Renal pelvis (tissue), 4 donors: Measurements from ENCODE around the gene BRSK1. TPM values are rescaled to one million over a fixed set of nuclear protein-coding genes. Genes with fewer than 3 reads are reported as not detected.

ENCODE experiments used
- DNase-seq: peaks from one replicate; pipeline ENCODE4 v3.0.0-alpha.2; 2013
- polyA plus RNA-seq, 3 donors: library from polyadenylated mRNA; unstranded; fragments of 120-200 nt; gene quantifications; one replicate each; pipeline ENCODE4 v1.2.1, GENCODE V29; 2013; ENCODE audit not compliant: insufficient read length in 3 of 3

The BRSK1 gene
- polyA plus RNA-seq, 3 donors: 11.5 to 18.7 (median 16.5) TPM

DNA sequence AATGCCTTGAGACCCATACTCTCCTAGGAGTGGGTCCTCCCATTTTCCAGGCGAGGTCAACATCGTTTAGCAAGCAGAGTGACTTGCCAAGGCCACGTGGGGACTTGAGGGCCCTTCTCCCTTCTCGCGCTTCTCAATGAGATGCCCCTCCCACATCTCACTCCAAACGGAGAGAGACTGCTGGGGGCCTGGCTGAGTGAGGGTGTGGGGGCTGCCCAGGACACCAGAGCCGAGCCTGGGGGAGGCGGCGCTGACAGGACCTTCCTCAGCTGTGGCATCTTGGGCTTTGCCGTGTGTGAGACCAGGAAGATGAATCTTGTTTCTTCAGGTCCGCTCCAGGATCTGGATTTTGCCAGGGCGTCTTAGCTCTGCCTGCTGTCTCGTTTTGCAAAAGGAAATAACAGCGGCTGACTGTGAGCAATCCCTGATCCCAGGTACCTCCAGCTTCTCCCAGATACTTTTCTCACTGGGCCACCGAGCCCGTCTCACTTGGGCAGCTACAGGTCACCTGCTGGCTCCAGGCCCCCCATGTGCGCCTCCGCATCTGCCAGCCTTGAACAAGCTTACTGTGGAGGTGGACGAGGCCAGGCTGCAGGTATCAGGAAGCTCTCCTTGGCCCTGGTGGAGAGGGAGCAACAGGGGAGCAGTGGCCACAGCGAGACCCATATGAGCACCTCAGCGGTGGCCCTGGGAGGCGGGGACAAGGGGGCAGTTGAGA lies 64.7 kb downstream of the BRSK1 start:
- DNase-seq: no peak

DNA sequence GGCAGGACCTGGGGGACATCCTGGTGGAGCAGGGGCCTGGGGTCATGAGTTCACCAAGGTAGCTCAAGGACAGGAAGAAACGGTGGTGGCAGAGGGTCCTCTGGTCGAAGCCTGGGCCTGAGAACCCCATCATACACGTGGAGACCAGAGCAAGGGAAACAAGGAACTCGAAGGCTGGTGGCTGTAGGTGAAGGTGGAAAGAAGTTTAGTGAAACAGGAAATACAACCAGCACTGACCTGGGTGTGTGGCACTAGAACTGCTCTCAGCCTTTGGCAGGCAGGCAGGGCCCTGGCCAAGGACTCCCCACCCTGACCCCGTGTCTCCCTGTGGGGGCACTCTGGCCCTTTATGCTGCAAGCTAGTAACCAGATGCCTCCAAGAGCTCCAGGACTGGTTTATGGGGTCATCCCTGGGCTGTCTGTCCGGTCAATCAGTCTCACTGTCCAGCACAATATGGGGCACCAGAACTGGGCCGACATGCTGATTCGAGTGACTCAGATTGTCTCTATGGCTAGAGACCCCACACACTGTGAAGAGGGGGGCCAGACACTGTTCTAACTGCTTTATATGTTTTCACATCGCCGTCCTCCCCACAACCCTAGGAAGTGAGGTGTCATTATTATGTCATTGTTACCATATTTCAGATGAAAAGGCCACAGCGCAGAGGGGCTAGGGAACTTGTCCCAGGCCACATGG lies 67.0 kb downstream of the BRSK1 start:
- DNase-seq: no peak

DNA sequence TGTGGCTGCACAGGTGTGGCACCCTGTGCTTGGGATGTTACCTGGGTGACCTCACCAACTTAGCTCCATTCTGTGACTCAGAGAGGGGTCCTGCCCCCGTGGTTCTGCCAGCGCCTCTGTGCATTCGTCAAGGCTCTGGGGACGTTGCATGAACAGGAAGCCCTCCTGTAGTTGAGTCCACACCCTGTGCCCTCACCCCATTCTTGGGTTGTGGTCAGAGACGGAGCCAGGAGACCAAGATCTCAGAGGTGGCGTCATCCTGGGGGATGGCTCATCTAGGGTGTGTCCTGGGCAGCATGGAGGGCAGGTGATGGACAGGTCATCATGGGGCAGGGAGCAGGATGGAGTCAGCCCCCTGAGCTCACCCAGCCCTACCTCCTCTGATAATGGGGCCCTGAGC lies 68.2 kb downstream of the BRSK1 start:
- DNase-seq: no peak

DNA sequence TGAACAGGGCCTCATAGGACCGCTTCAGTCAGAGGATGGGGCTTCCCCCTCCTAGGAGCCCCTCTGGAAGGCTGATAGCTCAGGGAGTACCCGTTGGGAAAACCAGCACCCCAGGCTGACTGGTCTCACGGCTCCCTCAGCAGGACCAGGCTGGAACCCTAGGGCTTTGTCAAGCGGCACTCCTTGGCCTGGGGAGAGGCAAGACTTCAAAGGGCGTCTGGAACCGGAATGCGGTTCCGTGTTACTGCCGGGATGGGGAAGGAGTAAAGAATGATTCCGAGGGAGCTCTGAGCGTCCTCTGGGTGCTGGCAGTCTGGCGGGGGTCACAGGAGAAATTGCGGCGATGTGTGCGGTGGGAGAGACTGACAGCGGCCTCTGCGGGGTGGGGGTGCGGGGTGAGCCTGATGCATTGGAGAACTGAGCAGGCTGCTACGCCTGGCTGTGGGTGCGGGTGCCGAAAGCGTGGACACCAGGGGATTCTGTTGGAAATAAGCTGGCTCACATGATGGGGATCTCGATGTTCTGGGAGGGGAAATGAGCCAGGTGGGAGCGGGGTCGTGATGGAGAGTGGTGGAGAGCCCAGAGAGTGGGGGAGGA lies 68.8 kb downstream of the BRSK1 start:
- DNase-seq: no peak

DNA sequence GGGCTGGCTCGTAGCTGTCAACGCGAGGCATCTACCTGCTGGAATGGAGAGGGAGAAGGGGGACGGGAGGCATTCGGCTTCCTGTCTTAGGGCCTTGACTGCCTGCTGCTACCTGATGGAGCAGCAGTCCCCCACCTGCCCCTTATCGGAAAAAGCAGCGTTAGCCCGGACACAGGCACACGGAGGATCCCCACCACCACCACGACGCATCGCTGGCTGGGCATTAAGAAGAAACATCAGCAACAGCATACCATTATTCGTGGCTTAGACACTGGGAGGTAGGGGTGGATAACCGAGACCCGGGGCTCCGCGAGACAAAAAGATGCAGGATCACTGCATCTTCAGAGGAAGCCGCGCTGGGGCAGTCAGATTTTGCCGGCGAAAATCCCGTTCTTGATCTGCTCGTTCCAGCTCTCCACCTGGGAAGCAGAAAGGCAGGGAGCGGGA lies 69.6 kb downstream of the BRSK1 start:
- DNase-seq: no peak

DNA sequence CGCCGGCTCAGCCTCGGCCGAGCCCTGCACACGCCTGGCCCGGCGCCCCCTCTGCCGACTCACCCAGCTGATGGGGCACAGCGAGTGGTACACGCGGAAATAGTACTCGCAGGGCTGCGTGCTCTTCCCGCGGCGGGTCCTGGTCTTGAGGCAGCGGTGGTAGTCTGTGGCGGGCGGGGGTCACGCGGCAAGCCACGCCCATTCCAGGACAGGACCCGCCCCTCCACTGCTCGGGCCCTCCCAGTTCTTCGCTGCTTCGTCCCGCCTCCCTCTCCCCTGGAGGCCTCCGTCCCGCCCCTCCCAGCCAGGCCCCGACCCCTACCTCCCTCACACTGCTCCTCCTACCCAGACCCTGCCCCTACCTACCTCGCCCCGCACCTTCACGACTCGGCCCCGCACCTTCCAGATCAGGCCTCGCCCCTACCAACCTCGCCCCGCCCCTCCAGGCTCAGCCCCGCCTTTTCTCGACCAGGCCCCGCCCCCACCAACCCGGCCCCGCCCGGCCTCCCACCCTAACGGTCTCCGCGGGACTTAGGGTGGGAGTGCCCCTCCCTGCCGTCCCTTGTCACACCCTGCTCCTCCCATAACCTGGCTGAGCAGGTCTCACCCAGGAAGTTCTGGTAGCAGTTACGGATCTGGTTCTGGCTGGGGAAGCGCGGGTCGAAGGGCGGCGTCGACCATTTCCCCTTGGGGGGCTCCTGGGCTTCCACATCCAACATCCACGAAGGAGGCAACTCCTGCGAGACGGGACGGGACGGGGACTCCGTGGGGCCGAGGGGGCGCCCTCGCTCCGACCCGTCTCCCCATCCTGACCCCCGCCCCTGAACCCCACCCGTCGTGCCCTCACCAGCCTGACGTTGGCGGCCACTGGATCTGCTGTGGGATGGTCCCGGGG lies 70.3 kb downstream of the BRSK1 start:
- DNase-seq: no peak

DNA sequence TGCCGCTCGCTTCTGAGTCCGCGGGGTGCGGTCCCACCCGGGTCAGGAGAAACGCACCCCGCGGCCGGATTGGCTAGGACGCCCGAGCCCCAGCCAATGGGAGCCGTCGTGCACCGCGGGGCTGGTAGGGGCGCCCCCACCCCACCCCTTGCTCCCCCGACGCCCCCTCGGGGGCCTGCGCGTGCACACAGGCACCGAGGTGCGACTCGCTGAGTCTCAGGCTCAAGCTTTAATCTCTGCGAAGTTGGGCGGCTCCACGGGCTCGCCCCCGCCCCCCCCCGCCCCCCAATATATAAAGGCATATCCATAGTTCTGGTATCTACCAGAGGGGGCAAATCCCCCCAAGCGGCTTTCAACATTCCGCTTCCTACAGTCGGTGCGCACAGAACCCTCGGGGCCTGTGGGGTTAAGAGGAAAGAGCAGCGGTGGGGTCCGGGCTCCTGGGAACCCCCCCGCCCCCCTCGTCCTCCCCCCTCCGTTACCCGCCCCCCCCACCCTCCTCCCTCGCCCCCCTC lies 71.0 kb downstream of the BRSK1 start, which contains the start of gene COX6B2:
Gene COX6B2 (minus strand): TSS at position 22 of the 515 bp plus-strand sequence. CDS start 198 bp downstream, outside the sequence.
- no peak for DNase-seq

DNA sequence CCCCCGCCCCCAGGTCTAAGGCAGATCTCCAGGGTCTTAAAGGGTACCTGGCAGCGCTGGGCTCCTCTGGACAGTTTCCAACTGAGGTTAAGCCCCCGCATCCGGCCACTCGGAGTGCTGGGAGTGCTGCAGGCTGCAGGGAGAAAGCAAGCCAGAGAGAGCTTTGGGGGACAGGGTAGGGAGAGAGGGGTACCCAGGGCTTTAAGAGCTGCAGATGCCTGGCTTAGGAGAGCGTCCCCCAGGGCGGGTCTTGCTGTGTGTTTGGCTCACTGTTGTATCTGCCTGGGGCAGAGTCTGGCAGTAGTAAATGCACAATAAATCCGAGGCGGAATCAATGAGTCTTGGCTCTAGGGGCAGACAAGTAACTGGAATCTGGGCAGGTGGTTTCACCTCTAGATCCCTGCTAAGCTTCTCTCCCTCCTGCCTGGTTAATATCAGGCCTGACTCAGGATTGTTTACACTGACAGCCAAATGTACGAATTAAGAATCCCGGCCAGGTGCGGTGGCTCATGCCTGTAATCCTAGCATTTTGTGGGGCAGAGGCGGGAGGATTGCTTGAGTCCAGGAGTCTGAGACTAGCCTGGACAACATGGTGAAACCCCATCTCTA lies 71.5 kb downstream of the BRSK1 start:
- no peak for DNase-seq

DNA sequence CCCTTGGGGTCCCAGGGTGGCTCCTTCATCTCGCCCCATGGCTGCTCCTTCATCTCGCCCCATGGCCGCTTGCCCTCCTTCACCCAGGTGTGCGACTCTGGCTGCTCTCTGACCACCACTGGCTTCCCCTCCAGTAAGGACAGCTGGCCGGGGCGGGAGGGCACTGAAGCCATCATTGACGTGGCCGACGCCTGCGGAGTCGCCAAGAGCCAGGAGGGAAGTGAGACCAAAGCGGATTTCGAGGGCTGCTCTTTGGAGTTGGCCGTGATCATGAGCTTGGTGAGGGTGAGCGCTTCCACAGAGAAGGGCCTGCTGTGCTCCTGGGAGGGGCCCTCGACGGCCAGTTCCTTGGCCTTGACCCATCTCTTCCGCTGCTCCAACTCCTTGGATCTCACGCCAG lies 74.7 kb downstream of the BRSK1 start:
- DNase-seq: no peak

DNA sequence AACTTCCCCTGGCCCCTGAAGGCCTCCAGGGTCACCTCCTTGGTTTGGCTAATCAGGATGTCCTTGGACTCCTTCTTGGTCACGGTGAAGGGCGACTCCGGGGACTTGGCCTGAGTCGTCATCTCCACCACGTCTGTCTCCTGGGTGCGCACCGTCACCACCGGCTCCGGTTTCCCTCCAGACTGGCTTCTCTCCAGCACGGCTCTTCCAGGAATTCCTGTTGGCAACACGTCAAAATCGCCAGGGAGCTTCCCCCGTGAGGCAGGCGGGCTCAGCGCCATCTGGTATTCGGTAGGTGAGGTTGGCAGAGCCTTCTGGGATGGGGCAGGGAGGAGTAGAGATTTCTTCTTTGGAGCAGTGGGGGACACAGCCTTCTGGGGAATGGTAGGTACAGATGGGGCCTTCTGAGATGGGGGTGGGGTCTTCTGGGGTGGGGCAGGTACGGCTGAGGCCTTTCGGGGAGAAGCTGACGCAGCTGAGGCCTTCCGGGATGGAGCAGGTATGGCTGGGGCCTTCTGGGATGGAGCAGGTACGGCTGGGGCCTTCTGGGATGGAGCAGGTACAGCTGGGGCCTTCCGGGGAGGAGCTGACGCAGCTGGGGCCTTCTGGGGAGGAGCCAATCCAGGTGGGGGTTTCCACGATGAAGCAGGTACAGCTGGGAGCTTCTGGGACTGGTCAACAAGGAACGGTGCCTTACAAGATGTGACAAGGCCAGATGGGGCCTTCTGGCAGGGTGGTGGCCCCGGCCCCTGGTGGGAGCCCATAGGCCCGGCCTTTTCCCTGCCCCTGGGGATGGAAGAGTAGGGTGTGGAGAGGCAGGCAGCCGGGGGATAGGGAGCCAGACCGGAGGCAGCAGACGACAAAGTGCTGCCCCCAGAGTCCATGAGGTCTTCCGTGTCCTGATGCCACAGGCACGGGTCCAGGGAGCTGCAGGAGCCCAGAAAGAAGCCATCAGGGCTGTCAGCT lies 75.4 kb downstream of the BRSK1 start:
- DNase-seq: no peak

DNA sequence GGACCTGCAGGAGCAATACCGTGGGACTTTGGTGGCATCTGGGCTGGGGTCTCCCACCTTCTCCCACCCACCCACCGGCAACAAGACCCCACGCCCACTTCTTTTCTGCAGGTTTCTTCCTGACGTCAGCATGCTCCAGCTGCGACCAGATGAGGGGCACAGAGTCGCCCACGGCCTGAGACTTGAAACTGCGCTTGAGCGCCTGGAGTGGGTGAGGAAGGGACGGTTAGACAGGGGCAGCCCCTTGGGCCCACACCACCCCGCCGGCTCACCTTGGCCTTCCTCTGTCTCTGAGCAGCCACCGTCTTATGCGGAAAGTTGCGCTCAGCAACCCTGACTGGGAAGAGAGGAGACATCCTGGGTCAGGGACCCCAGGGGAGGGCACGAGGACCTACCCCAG lies 77.1 kb downstream of the BRSK1 start:
- no peak for DNase-seq

Other genes with a start within 250 kb of the BRSK1 start
- under 1 TPM; 0.53 to 0.92 (median 0.77) TPM for gene GP6, start 245.7 kb upstream of the BRSK1 start, polyA plus RNA-seq
- 10 to 100 TPM; 16.0 to 24.0 (median 21.0) TPM for gene RDH13, start 220.8 kb upstream of the BRSK1 start, polyA plus RNA-seq
- 10 to 100 TPM; 56.1 to 91.8 (median 73.3) TPM for gene EPS8L1, start 208.1 kb upstream of the BRSK1 start, polyA plus RNA-seq
- 100 to 1,000 TPM in 2 of 3 donors, 10 to 100 TPM in 1; 99.9 to 114 (median 104) TPM for gene PPP1R12C, start 166.4 kb upstream of the BRSK1 start, polyA plus RNA-seq
- 1 to 10 TPM; 4.6 to 6.7 (median 5.3) TPM for gene TNNT1, start 134.8 kb upstream of the BRSK1 start, polyA plus RNA-seq
- 1 to 10 TPM; 4.2 to 7.5 (median 6.3) TPM for gene TNNI3, start 126.3 kb upstream of the BRSK1 start, polyA plus RNA-seq
- gene DNAAF3, start 117.4 kb upstream of the BRSK1 start, polyA plus RNA-seq: 10 to 100 TPM in 1 of 3 donors, 1 to 10 TPM in 2; 6.7 to 11.7 (median 9.2) TPM
- under 1 TPM; 0.30 to 0.47 (median 0.41) TPM for gene SYT5, start 103.7 kb upstream of the BRSK1 start, polyA plus RNA-seq
- gene PTPRH, start 74.5 kb upstream of the BRSK1 start, polyA plus RNA-seq: under 1 TPM; 0.16 to 0.24 (median 0.17) TPM
- 1 to 10 TPM; 4.4 to 6.5 (median 4.6) TPM for gene TMEM86B, start 55.2 kb upstream of the BRSK1 start, polyA plus RNA-seq
- 10 to 100 TPM; 48.3 to 52.8 (median 52.6) TPM for gene PPP6R1, start 25.0 kb upstream of the BRSK1 start, polyA plus RNA-seq
- 10 to 100 TPM; 36.4 to 49.5 (median 42.5) TPM for gene HSPBP1, start 3.9 kb upstream of the BRSK1 start, polyA plus RNA-seq
- gene TMEM150B, start 41.3 kb downstream of the BRSK1 start, polyA plus RNA-seq: 1 to 10 TPM; 1.4 to 1.6 (median 1.6) TPM
- gene KMT5C, start 55.9 kb downstream of the BRSK1 start, polyA plus RNA-seq: 10 to 100 TPM; 21.5 to 37.2 (median 33.0) TPM
- gene COX6B2, start 70.7 kb downstream of the BRSK1 start, polyA plus RNA-seq: 1 to 10 TPM in 2 of 3 donors, under 1 TPM in 1; 0.97 to 2.0 (median 1.3) TPM
- under 1 TPM; 0.13 to 0.31 (median 0.14) TPM for gene GARIN5B, start 79.3 kb downstream of the BRSK1 start, polyA plus RNA-seq
- gene IL11, start 86.5 kb downstream of the BRSK1 start, polyA plus RNA-seq: 1 to 10 TPM; 1.2 to 2.0 (median 1.5) TPM
- gene TMEM190, start 92.8 kb downstream of the BRSK1 start, polyA plus RNA-seq: under 1 TPM; 0.41 to 0.81 (median 0.55) TPM
- 1 to 10 TPM in 1 of 3 donors, under 1 TPM in 2; 0.61 to 1.2 (median 0.91) TPM for gene TMEM238, start 100.3 kb downstream of the BRSK1 start, polyA plus RNA-seq
- 1,000 to 10,000 TPM; 1,015 to 1,277 (median 1,113) TPM for gene RPL28, start 101.9 kb downstream of the BRSK1 start, polyA plus RNA-seq
- 10 to 100 TPM; 45.2 to 74.8 (median 57.4) TPM for gene UBE2S, start 123.8 kb downstream of the BRSK1 start, polyA plus RNA-seq
- gene SHISA7, start 159.3 kb downstream of the BRSK1 start, polyA plus RNA-seq: under 1 TPM; 0.10 to 0.31 (median 0.26) TPM
- 10 to 100 TPM; 42.6 to 52.1 (median 50.0) TPM for gene ISOC2, start 177.6 kb downstream of the BRSK1 start, polyA plus RNA-seq
- gene C19orf85, start 180.8 kb downstream of the BRSK1 start, polyA plus RNA-seq: not detected
- gene ZNF628, start 192.6 kb downstream of the BRSK1 start, polyA plus RNA-seq: 1 to 10 TPM; 5.1 to 6.8 (median 5.2) TPM
- 10 to 100 TPM; 45.7 to 58.9 (median 58.8) TPM for gene NAT14, start 201.2 kb downstream of the BRSK1 start, polyA plus RNA-seq
- gene SSC5D, start 204.4 kb downstream of the BRSK1 start, polyA plus RNA-seq: 1 to 10 TPM; 1.6 to 4.1 (median 2.1) TPM